HG03558 (cell line): ENCODE results near the gene KRT83.
"Not testable (repeated sequence)": the region's sequence is repeated elsewhere in the genome, so short reads cannot be mapped to it uniquely, and the experiment has no call there.

Experiments
- ATAC-seq: cut with Tn5 transposase; IDR thresholded peaks from one replicate; pipeline ENCODE4 v1.9.1; 2021; ENCODE audit warnings: moderate number of reproducible peaks; ENCODE audit not compliant: unreplicated experiment; ENCODE audit errors: extremely low read depth

KRT83 gene

DNA sequence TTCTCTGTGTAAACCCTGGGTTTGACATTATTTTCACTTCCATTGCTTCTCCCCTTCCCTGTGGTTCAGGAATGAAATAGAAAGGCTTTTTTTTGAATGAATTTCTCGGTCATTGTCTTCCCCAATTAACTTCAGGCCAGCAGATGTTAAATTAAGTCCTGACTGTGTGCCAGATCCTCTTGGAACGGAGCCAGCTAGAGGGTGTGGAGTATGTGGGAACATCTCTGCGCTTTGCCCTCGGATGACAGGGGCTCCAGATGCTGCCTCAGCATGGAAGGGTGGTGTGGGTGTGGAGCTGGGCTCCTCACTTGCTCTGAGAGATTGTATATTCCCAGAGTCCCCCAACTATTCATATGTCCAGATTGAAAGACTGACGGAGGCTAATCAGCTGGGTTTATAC, 33.0 kb upstream of the KRT83 start:
- no peak for ATAC-seq

DNA sequence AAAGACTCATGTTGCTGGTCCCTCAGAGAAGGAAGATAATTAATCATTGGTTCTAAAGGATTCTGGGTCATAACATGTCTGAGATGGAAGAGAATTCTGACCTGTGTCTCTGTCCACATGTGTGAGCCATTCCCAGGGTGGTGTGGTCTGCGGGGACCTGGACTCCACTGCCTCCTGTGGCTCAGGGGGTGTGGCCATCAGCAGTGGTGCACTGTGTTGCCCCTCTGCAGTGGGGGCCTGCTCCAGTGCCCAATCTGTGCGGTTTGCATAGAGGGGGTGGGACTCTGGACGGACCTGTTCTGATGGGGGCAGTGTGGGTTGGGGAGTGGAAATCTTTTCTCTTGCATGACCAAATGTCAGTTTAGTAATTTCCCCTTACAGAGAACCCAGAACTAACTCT, 32.6 kb upstream of the KRT83 start:
- no peak for ATAC-seq

DNA sequence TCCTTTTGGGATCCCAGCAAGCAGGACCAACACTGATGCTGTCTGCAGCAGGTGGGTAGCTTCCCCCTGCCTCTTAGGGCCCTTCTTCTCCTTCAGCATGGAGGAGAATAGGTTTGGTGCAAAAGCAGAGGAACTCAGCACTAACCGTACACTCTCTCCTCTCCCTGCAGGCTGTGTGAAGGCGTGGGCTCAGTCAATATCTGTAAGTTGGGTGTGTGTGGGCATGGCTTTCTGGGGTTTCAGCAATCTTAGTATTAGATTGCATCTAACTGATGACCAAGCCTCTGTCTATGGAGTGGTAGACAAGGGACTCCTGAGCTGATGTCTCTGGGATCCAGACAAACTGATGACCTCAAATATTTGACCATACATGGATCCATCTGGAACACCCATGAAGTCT, 31.8 kb upstream of the KRT83 start:
- ATAC-seq, result no peak

DNA sequence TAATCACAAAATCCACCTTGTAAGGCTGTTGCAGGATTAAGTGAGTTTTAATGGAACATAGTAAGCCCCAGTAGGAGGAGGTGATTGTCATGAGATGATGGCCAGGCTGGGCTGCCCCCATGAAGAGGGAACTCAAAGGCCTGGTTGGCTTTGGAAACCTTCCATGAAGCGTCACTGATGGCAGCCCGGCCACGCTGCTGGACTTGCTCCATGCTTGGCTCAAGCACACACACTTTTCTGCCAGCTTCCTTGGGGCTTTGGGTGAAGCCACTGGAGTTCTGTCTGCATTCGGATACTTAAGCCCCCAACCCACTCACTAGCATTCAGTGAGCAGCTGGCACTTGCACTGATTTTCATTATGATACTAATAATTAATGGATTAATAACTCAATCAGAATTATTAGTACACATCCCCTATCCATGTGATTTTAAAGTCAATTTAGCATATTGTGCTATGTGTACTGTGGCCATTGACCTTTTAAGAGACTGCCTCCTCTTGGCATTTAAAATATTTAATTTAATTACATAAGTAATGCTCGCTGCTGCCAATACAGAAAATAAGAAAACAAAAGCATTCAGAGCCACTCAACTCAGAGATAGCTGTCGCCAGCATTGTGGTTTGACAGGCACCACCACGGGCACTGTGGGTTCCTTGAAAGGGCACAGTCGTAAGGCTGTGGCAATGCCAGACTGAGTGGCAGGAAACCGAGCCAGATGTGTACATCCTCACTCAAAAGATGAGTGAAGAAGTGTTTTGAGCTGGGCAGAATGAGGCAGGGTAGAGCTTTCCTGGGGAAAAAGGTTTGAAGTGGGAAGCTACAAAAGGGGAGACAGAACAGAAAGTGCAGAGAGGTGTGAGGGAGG, 30.2 kb upstream of the KRT83 start:
- no peak for ATAC-seq

DNA sequence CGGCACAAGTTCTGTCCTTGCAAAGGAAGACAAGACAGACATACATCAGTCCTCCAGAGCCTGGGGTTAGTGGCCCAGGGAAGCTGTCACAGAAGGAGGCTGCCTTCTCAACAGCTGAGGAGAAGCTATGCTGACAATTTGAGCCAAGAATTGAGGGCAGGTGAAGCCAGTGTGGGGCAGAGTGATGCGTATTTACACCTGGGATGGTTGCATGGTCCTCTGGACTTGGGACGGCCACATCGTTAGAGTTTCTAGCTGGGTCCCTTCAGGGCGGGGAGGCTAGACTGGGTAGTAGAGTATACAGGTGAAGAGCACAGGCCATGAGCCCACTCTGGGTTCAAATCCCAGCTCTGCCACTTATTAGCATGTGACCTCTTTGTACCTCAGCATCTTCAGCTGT, 29.6 kb upstream of the KRT83 start:
- no peak for ATAC-seq

DNA sequence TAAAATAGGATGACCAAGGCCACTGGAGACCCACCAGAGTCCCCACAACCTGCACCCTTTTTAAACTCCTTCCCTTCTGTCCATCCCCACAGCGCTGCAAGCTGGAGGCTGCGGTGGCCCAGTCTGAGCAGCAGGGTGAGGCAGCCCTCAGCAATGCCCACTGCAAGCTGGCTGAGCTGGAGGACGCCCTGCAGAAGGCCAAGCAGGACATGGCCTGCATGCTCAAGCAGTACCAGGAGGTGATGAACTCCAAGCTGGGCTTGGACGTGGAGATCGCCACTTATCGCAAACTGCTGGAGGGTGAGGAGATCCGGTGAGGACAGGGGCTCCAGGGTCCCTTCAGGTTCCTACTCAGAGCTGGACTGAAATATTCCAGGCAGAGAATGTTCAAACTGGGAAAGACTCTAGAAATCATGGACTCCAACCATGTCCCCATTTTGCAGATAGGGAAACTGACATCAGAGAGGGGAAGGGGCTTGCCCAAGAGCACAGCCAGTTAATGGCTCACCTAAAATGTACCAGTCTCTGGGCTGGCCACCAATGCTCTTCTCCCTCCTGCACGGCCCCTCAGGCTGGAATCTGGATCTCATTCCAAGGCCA, 28.9 kb upstream of the KRT83 start:
- ATAC-seq, result no peak

DNA sequence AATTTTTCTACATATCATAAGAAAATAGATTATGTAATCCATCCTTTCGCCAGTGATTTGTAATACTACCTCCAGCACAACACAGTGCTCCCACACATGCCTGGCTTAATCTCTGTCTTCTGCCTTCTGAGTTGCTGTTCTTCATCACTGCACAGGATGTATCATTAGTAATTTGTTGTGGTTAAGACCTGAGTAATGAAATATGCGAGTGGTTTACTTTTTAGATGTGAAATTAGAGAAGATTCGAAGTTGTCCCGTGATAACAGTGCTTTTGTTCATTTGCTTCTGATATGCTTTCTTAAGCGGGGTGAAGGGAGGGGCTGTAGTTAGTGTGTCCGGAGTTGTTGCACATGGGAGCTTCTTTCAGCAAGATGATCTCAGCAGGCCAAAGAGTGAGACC, 28.0 kb upstream of the KRT83 start:
- ATAC-seq, result no peak

DNA sequence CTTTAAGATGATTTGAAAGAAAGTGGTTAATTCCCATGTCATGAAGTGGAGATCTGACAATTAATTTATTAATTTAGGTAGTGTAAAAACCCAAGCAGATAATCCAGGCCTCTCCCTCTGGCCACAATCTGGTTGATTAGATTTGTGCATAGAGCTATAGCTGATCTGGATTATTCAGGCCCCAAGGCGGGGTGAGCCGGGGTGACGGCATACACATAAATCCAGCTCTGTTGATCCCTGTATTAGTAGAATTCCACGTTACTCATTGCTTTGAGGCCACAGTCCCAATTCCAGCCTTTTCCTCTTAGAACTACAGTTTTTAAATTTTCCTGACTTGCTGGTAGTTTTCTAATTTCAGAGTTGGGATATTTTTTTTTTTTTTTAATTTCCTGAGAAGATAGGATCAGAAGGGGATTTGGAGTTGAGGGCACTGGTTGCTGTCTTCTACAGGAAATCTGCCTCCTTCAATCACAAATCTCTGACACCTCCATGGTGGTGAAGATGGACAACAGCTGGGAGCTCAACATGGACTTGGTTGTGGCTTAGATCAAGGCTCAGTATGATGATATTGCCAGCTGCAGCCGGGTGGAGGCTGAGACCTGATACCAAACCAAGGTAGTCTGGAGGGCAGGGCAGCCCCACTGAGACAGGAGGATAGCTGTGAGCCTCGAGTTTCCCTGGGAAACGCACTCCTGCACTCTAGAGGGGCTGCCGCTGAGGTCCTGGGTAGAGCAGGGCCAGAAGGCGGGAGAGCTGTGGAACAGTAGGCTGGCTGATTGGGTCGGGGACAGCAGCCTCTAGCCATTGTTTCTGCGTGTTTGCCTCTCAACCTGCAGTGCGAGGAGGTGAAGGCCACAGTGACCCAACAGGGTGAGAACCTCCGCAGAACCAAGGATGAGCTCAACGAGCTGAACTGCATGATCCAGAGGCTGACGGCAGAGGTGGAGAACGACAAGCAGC, 26.6 kb upstream of the KRT83 start:
- ATAC-seq, result no peak

DNA sequence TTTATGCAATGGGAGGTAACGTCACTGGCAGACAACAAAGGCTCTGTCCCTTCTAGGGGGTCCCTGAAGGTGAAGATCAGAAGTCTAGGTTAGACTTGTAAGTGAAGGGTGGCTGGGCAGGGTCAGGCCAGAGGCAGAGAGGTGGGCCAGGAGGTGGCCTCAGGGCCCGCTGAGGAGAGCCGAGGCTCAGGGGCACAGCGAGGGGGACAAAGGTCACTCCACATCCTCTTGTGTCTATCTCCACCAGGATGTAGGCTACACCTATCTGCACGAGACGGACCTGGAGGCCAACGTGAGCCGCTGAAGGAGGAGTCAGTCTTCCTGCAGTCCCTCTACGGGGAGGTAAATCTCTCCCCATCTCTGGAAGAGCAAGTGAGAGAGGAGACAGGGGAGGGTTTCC, 25.8 kb upstream of the KRT83 start:
- ATAC-seq, result no peak

DNA sequence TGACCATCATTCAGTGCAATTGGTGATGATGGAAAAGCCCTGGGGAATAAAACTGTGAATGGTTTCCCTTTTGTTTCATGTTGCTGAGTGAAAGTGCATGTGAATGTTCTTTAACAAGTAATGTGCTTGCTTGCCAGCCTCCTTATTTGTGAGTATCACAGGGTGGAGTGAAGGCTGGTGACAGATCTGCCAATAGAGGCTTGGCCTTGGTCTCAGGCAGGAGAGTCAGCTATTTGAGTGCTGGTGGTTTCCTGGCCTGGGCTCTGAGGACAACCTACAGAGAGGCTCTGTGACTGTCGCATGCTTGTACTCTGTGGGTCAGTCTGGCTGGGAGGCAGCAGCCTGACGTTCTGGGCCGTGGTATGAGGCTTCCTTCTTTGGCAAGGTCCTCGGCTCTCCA, 25.4 kb upstream of the KRT83 start:
- no peak for ATAC-seq

DNA sequence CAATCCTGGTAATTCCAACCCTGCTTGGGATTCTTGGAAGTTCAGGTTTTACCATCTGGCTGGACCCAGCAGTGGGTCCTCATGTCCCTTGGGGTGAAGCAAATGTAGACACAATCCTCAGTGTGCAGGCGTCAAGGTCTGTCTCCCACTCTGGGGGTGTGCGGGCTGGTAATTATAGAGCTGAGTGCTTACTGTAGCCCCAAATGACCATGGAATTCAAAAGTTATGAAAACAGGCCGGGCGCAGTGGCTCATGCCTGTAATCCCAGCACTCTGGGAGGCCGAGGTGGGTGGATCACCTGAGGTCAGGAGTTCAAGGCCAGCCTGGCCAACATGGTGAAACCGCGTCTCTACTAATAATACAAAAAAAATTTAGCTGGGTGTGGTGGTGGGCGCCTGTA, 23.8 kb upstream of the KRT83 start:
- not testable (repeated sequence) for ATAC-seq

DNA sequence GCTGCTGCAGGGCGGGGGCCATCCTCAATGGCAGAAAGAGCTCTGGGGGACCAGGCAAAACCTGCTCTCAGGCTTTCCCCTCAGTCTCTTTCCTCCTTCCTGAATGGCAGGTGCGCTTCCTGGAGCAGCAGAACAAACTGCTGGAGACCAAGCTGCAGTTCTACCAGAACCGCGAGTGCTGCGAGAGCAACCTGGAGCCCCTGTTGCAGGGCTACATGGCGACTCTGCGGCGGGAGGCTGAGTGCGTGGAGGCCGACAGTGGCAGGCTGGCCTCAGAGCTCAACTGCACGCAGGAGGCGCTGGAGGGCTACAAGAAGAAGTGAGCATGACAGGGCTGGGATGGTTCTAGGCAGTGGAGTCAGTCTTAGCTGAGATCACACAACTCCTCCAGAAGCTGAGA, 22.9 kb upstream of the KRT83 start:
- ATAC-seq, result no peak

DNA sequence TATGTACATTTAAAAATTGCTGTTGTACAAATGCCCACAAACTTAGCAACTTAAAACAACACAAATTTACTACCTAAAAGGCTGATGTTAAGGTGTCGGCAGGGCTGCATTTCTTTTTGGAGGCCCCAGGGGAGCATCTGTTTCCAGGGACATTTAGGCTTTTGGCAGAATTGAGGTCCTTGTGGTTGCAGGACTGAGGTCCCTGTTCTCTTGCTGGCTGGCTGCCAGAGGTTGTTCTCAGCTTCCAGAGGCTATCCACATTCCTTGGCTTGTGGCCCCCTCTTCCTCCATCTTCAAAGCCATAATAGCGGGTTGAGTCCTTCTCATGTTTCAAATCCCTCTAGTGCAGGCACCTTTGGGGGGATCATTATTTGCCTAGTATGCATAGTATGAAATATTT, 22.4 kb upstream of the KRT83 start:
- ATAC-seq, result no peak

DNA sequence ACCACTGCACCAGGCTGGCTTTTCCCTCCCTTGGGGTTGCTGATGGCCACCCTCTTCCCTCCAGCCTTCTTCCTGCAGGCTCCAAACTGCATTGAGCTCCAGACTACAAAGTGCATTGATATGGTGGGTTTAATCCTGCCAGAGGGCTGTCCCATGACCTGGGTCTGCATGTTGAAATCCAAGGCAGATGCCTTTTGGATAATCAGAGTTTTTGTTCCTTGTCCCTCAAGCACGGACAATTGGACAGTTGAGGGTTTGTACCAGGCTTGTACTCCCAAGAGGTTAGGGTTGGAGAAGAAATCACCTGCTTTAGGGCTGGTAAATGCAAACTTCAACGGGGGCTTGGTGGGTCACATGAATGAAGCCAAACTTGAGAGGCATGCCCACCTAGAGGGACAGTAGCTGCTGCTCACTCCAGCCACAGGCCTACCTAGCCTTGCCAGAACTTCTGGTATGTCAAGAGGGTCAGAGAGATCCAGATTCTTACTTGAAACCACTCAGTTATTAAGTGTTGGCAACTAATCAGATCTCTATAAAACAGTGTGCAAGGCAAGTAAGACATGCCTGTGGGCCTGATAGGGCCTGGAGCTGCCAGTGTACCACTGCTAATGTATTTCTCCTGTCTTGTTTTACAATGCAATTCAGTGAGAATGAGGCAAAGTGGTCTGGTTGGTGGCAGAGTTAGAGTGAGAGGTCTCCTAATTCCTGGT, 21.7 kb upstream of the KRT83 start:
- no peak for ATAC-seq

DNA sequence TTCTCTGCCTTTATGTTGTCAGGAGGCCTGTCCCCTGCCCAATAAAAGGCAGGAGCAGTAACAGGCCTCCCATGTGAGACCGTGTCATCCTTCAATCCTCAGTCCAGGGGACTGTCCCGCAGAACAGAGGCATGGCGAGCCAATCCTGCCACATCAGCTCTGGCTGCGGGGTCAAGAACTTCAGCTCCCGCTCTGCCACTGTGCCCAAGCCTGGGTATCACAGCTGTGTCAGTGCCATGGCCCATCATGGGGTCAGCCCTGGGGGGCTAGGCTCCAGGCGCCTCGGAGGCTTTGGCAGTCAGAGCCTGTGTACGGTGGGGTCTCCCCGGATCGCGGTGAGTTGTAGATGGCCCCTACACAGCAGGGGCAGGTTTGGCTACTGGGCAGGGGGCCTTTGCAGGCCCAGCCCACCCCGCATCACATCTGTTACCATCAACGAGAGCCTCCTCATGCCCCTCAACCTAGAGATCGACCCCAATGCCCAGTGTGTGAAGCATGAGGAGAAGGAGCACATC, 19.9 kb upstream of the KRT83 start:
- no peak for ATAC-seq

DNA sequence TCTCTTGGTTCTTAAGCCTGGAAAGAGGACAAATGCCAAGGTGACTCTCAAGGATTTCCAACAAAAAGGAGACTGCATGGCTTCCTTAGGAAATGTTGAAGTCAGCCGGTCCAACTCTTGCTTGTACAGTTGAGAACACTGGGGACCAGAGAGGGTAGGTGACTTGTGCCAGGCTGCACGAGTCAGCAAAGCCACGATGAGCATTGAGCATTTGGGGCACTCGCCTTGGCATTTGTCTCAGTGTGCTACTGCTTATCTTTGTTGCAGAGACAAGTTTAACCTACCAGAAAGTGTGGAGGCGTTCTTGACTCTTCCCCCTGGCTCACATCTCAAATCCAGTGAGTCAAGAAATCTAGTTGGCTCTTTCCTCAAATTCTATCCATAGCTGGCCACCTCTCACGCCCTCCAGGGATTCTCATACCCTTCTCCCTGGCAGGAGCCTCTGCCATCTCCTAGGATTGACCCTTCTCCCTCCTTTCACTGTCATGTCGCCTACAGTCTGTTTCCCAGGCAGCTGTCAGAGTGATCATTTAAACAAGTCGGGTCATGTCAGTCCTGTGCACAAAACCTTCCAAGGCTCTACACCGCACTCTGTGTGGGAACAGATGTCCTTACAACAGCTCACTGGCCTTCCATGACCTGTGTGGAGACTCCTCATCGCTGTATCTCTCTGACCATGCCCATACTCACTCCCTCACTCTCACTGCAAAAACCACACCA, 17.2 kb upstream of the KRT83 start:
- ATAC-seq, result no peak

DNA sequence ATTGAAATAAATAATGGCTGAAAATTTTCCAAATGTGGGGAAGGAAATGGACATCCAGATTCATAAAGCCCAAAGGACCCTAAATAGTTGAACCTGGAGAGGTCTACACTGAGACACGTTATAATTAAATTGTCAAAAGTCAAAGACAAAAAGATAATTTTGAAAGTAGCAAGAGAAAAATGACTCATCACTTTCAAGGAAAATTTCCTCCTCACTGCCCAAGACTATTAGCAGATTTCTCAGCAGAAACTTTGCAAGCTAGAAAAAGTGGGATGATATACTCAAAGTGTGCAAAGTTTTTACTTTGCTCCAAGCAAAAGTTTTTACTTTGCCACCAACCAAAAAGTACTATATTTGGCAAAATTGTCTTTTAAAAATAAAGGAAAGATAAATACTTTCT, 15.9 kb upstream of the KRT83 start:
- ATAC-seq, result no peak

DNA sequence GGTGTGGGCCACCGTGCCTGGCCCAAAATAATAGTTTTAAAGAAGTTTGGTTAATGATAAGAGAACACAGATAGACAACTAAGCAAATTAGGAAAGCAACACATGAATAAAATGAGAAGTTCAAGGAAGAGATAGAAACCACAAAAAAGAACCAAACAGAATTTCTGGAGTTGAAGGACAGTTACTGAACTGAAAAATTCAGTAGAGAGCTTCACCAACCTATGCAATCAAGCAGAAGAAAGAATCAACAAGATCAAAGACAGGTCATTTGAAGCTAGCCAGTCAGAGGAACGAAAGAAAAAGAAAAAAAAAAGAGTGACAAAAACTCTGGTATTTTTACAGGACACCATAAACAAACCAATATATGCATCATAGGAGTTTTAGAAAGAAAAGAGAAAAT, 15.4 kb upstream of the KRT83 start:
- ATAC-seq, result no peak

DNA sequence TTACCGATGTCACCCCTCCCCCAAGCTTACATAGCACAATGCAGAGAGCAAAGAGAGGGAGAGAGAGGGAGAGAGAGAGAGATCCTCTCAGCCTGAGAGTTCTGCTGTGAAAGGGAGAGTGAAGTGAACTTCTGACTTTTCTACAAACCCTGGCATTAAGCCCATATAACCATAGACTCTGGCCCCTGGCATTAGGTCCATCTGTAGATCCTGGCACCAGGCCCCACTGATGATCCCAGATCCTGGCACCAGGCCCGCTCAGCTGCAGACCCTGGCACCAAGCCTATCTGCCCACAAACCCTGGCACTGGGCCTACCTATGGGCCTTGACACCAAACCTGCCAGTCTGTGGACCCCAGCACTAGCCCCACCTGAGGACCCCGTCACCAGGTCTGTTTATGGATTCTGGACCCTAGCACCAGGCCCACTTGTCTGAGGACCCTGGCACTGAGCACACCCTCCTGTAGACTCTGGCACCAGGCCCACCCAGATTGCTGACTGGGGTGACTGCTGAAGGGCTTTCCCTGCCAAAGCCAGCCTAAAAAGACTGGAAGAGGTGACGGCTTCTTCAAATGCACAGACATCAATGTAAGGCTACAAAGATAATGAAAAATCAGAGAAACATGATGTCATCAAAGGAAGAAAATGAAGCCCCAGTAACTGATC, 14.5 kb upstream of the KRT83 start:
- no peak for ATAC-seq
